NCI-H774 (cell line): ENCODE results near the gene RETN.

Source experiments
- DNase-seq: peaks from one replicate; lab custom pipeline; 2025; lab: John Stamatoyannopoulos, UW

The RETN gene

DNA sequence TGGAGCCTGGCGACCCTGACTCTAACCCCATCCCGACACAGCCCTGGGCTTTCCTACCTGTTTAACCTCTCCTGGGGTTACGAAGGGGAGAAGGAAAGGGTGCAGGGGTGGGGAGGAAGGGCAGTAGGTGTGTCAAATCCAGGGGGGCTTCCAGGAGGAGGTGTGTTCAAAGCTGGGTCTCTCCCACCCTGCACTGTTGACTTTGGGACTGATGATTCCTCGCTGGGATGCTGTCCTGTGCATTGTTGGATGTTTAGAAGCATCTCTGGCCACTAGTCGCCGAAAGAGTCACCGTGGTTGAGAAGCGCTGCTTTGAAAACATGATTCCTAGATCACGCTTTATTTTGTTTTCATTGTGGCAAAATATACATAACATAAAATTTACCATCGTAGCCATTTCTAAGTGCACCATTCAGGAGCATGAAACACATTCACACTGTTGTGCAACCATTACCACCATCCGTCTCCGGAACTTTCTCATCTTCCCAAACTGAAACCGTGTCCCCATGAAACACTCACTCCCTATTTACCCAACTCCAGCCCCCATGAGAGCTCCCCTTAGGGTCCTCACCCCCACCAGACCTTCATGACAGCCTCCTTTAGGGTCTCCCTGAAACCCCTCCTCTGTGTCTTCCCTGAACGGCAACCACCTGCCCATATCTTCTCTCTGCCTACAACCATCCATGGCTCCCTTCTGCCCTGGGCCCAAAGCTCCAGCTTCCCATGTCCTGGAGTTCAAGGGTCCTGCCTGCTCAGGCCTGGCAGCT lies 37.5 kb downstream of the RETN start:
- no peak for DNase-seq

DNA sequence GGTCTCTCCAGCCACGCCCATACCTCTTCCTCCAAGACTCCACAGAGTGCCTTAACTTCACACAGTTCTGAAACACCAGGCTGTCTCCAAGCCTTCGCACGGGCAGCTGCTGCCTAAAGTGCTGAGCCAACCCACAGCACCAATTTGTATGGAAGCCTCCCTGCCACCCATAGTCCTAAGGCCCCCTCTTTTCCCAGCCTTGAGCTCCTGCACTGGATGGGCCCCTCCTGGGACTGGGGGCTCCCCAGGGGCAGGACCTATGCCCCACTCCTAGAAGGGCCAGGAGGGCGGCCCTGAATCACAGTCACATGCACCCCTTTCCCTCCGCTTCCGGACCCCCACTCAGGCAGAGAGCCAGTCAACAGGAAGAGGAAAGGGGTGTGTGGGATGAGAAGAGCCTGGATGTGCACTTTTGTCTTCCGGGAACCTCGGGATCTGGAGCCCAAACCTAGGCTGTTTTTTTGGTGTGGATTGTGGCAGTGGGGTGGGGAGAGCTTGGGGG lies 38.2 kb downstream of the RETN start:
- no peak for DNase-seq

DNA sequence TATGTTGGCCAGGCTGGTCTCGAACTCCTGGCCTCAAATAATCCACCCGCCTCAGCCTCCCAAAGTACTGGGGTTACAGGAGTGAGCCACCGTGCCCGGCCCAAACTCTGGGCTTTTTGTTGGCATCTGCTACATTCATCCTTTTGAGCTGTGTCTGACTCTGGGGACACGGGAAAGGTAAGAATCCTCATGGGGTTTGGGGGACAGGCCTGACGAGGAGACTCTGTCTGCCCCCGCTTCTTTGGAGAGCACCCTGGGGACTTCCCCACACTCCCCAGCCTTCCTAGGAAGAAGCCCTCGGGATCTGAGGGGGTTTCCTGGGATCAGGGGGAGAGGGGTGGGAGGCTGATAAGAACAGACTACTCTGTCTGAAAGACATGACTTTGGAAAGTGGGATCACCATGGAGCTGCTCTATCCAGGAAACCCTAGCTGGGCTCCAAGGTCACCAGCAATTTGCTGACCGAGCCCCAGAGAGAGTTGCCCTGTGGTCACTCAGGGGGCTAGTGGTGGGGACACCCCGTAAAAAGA lies 41.1 kb downstream of the RETN start:
- DNase-seq = no peak

DNA sequence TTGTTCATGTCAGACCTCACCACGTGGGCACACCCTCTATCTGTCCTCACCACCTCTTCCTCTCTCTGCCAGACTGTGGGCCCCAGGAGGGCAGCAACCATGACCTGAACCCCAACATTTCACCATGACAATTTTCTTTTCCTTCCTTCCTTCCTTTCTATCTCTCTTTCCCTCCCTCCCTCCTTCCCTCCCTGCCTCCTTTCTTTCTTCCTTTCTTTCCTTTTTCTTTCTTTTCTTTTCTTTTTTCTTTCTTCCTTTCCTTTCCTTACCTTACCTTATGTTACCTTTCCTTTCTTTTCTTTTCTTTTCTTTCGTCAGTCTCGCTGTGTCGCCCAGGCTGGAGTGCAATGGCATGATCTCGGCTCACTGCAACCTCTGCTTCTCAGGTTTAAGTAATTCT lies 41.8 kb downstream of the RETN start:
- no peak for DNase-seq

DNA sequence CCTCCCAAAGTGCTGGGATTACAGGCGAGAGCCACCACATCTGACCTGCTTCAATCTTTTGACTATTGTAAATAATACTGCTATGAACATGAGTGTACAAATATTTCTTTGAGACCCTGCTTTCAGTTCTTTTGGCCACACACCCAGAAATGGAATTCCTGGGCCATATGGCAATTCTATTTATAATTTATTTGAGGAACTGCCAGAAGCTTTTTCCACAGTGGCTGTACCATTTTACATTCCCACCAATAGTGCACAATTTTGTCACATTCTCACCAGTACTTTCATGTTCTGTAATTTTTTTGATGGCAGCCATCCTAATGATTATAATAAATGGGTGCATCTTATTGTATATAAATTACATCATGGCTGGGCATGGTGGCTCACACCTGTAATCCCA lies 46.8 kb downstream of the RETN start:
- no peak for DNase-seq

DNA sequence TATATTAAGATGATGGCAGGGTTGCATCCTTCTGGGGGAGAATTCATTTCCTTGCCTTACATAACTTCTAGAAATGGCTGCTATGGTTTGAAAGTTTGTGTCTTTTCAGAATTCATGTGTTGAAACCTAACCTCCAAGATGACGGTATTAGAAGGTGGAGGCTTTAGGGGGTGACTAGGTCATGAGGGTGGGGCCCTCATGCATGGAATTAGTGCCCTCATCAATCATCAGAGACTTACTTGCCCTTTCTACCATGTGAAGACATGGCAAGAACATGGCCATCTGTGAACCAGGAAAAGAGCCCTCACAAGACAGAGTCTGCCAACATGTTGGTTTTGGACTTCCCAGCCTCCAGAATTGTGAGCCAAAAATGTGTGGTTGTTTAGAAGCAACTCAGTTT lies 47.9 kb downstream of the RETN start:
- no peak for DNase-seq

DNA sequence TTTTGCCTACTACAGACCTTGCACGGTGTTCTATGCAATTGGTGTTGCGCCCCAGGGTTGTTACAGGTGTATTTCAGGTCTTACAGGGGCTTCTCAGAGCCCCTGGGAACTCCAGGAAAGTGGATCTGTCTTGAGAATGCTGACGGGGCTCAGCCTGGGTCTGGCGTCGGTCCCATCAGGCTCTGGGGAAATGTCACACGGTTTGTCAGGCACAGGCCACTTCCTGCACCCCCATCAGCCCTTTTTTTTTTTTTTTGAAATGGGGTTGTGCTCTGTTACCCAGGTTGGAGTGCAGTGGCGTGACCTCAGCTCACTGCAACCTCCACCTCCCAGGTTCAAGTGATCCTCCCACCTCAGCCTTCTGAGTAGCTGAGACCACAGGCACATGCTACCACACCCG lies 49.8 kb downstream of the RETN start:
- DNase-seq = no peak
